ENCODE results near the gene TMEM221.

The TMEM221 gene

GRCh38 chr19:17389288-17389687, 59.2 kb downstream of the TMEM221 start:
- H3K4me3 ChIP-seq (replicated peaks; ENCODE audit: low read depth, low read length), result no peak overlapping the region
- DNase-seq (ENCODE audit: low read depth), result no peak
- TF ChIP-seq CTCF (IDR thresholded peaks at IDR 0.05; ENCODE audit: low read length, missing control alignments), result no peak

- no peak overlapping the region for H3K4me3 ChIP-seq (replicated peaks; ENCODE audit: low read depth, low read length)
- DNase-seq (ENCODE audit: low read depth), result peak; percentile 69
- peak; percentile 92 for TF ChIP-seq CTCF (IDR thresholded peaks at IDR 0.05; ENCODE audit: low read length, missing control alignments)
Measured at GRCh38 chr19:17385878-17386611, 62.4 kb downstream of the TMEM221 start.
